ENCODE data around the gene RCAN3. TPM values are rescaled to one million over a fixed set of nuclear protein-coding genes. Genes with fewer than 3 reads are reported as not detected.

RCAN3 gene
- total RNA-seq, 4 donors from 2014 or later = 6.0 to 22.8 (median 10.8) TPM

DNA sequence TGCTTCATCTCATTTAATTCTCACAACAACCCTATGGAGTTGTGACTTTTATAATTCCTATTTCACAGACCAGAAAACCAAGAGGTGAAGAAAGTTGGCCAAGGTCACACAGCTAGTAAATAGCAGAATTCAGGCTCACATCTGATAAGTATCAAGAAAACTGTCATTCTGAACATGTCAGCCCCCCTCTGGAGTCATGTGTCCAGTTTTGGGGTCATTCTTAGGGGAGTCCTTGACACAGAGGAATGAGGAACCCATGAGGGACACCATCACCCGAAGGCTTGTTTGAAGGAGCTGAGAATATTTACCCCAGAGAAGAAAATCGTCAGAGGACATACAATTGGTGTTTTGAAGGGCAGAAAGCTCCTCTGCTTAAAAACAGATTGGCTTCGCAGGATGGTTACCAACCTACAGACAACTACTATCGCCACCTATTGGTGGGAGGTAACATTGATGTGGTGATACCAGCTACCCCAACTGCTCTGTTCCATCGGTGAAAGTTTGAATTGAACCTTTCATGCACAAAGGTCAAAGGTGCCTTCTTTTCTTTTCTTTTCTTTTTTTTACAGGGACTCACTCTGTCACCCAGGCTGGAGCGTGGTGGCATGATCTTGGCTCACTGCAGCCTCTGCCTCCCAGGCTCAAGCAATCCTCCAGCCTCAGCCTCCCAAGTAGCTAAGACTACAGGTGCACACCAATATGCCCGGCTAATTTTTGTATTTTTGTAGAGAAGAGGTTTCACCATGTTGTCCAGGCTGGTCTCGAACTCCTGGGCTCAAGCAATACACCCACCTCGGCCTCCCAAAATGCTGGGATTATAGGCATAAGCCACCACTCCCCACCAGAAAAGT, 84.6 kb downstream of the RCAN3 start:
- H3K4me1 ChIP-seq = peaks cover 0 to 12% (median 0%) of the 10 kb centered on the region in 4 donors
- no peak overlapping the region for H3K4me3 ChIP-seq
- WGBS, 2 donors = 35 to 41% methylated on average over 9 of the region's 9 CpGs
- peak; percentile 56 to 74 (median 69) for TF ChIP-seq CTCF (IDR thresholded peaks at IDR 0.05)
- TF ChIP-seq POLR2A (IDR thresholded peaks at IDR 0.05) = no peak
- no peak for TF ChIP-seq EP300 (IDR thresholded peaks at IDR 0.05)
- no peaks in the 10 kb centered on the region for H3K9me3 ChIP-seq
- H3K27ac ChIP-seq = no peak overlapping the region
- H3K36me3 ChIP-seq = no peaks in the 10 kb centered on the region
- peaks cover 0 to 4% of the 10 kb centered on the region in 2 donors for H3K27me3 ChIP-seq
- peak in 1 of 2 donors; percentile 59 for DNase-seq (ENCODE audit: low spot score in 2 of 2)

GRCh38 chr1:24588573-24588972, 85.9 kb downstream of the RCAN3 start:
- WGBS, 2 donors = 35 to 47% methylated on average over 5 of the region's 5 CpGs
- Histone ChIP-seq H3K36me3 (no peaks in the 10 kb centered on the region), H3K9me3 (no peaks in the 10 kb centered on the region), H3K27ac (peak overlapping the region in 2 of 4 donors; percentile 22 to 68), H3K4me1 (peaks cover 0 to 12% (median 0%) of the 10 kb centered on the region in 4 donors), H3K27me3 (peaks cover 0 to 15% of the 10 kb centered on the region in 2 donors), H3K4me3 (peak overlapping the region in 1 of 4 donors; percentile 39)
- DNase-seq (ENCODE audit: low spot score in 2 of 2) = no peak
- no peak for TF ChIP-seq POLR2A (IDR thresholded peaks at IDR 0.05)
- no peak for TF ChIP-seq EP300 (IDR thresholded peaks at IDR 0.05)
- TF ChIP-seq CTCF (IDR thresholded peaks at IDR 0.05) = no peak

- H3K36me3 ChIP-seq = no peaks in the 10 kb centered on the region
- H3K4me1 ChIP-seq = peaks cover 0 to 12% (median 0%) of the 10 kb centered on the region in 4 donors
- H3K4me3 ChIP-seq = peak overlapping the region in 2 of 4 donors; percentile 6 to 39
- WGBS, 2 donors = 53 to 75% methylated on average over 2 to 3 of the region's 3 CpGs
- no peak for DNase-seq (ENCODE audit: low spot score in 2 of 2)
- no peak for TF ChIP-seq CTCF (IDR thresholded peaks at IDR 0.05)
- peak in 1 of 2 donors; percentile 31 for TF ChIP-seq EP300 (IDR thresholded peaks at IDR 0.05)
- TF ChIP-seq POLR2A (IDR thresholded peaks at IDR 0.05) = no peak
- H3K9me3 ChIP-seq = no peaks in the 10 kb centered on the region
- peak overlapping the region in 2 of 4 donors; percentile 68 to 69 for H3K27ac ChIP-seq
- peaks cover 0 to 15% of the 10 kb centered on the region in 2 donors for H3K27me3 ChIP-seq
These were observed 86.6 kb downstream of the RCAN3 start for GRCh38 chr1:24589200-24589599.

Other genes with a start within 250 kb of the RCAN3 start
- gene GRHL3, start 183.5 kb upstream of the RCAN3 start, total RNA-seq = not detected
- gene STPG1, start 89.1 kb upstream of the RCAN3 start, total RNA-seq = 1 to 10 TPM; 1.5 to 5.7 (median 3.0) TPM
- gene NIPAL3, start 87.0 kb upstream of the RCAN3 start, total RNA-seq = 10 to 100 TPM; 16.5 to 41.1 (median 30.1) TPM
- 100 to 1,000 TPM in 3 of 4 donors, 10 to 100 TPM in 1; 49.2 to 191 (median 141) TPM for gene NCMAP, start 53.3 kb downstream of the RCAN3 start, total RNA-seq
- gene SRRM1, start 140.5 kb downstream of the RCAN3 start, total RNA-seq = 100 to 1,000 TPM; 106 to 164 (median 152) TPM
- 100 to 1,000 TPM; 399 to 688 (median 564) TPM for gene CLIC4, start 242.6 kb downstream of the RCAN3 start, total RNA-seq

Measured in tibial nerve (tissue), 4 donors.